Measurements from ENCODE around the gene CNIH1. TPM values are rescaled to one million over a fixed set of nuclear protein-coding genes. Genes with fewer than 3 reads are reported as not detected.

The CNIH1 gene
- total and polyA plus RNA-seq, 4 donors: 44.1 to 145 (median 85.7) TPM

- no peaks in the 10 kb centered on the region for H3K36me3 ChIP-seq (ENCODE audit: control insufficient read depth in 4 of 4, insufficient read depth in 4 of 4, low read length in 4 of 4)
- 94 to 97% methylated on average over 3 of the region's 3 CpGs for WGBS, 2 donors
These were observed 12.1 kb upstream of the CNIH1 start for GRCh38 chr14:54453252-54453651.

GRCh38 chr14:54451961-54452360, 10.8 kb upstream of the CNIH1 start:
- DNase-seq: no peak
- Histone ChIP-seq H3K9ac (ENCODE audit: insufficient read depth in 1 of 2, low read length in 2 of 2) (no peak overlapping the region), H3K4me1 (ENCODE audit: control insufficient read depth in 5 of 5, insufficient read depth in 5 of 5, low read length in 5 of 5) (no peaks in the 10 kb centered on the region), H3K4me3 (no peak overlapping the region), H3K27ac (ENCODE audit: low read depth in 1 of 2, low read length in 1 of 2) (no peak overlapping the region), H3K9me3 (ENCODE audit: control insufficient read depth in 4 of 4, insufficient read depth in 3 of 4, low read length in 3 of 4) (peaks cover 0 to 1% (median 0%) of the 10 kb centered on the region in 4 donors), H3K27me3 (ENCODE audit: control insufficient read depth in 3 of 3, insufficient read depth in 3 of 3, low read length in 2 of 3) (peaks cover 0 to 2% (median 0%) of the 10 kb centered on the region in 3 donors), H3K36me3 (ENCODE audit: control insufficient read depth in 4 of 4, insufficient read depth in 4 of 4, low read length in 4 of 4) (no peaks in the 10 kb centered on the region)
- 75 to 86% methylated on average over 3 of the region's 3 CpGs for WGBS, 2 donors
- no peak for ATAC-seq (ENCODE audit: insufficient read depth, low FRiP score)
- no peak for TF ChIP-seq CTCF (IDR thresholded peaks at IDR 0.05; ENCODE audit: control extremely low read depth, extremely low read depth)

More at GRCh38 chr14:54453252-54453651, 12.1 kb upstream of the CNIH1 start:
- no peak overlapping the region for H3K4me3 ChIP-seq
- DNase-seq (no peak), ATAC-seq (ENCODE audit: insufficient read depth, low FRiP score) (no peak)
- H3K27me3 ChIP-seq (ENCODE audit: control insufficient read depth in 3 of 3, insufficient read depth in 3 of 3, low read length in 2 of 3): no peaks in the 10 kb centered on the region
- H3K9ac ChIP-seq (ENCODE audit: insufficient read depth in 1 of 2, low read length in 2 of 2): no peak overlapping the region
- no peak overlapping the region for H3K27ac ChIP-seq (ENCODE audit: low read depth in 1 of 2, low read length in 1 of 2)
- TF ChIP-seq CTCF (IDR thresholded peaks at IDR 0.05; ENCODE audit: control extremely low read depth, extremely low read depth): no peak
- no peaks in the 10 kb centered on the region for H3K4me1 ChIP-seq (ENCODE audit: control insufficient read depth in 5 of 5, insufficient read depth in 5 of 5, low read length in 5 of 5)
- peaks cover 0 to 1% (median 0%) of the 10 kb centered on the region in 4 donors for H3K9me3 ChIP-seq (ENCODE audit: control insufficient read depth in 4 of 4, insufficient read depth in 3 of 4, low read length in 3 of 4)

GRCh38 chr14:54451121-54451601, 10.0 kb upstream of the CNIH1 start:
- Histone ChIP-seq H3K4me1 (ENCODE audit: control insufficient read depth in 5 of 5, insufficient read depth in 5 of 5, low read length in 5 of 5) (peaks cover 0 to 4% (median 2%) of the 10 kb centered on the region in 5 donors), H3K27ac (ENCODE audit: low read depth in 1 of 2, low read length in 1 of 2) (no peak overlapping the region), H3K4me3 (no peak overlapping the region), H3K9me3 (ENCODE audit: control insufficient read depth in 4 of 4, insufficient read depth in 3 of 4, low read length in 3 of 4) (peaks cover 0 to 1% (median 0%) of the 10 kb centered on the region in 4 donors), H3K27me3 (ENCODE audit: control insufficient read depth in 3 of 3, insufficient read depth in 3 of 3, low read length in 2 of 3) (peaks cover 0 to 2% (median 0%) of the 10 kb centered on the region in 3 donors), H3K36me3 (ENCODE audit: control insufficient read depth in 4 of 4, insufficient read depth in 4 of 4, low read length in 4 of 4) (no peaks in the 10 kb centered on the region), H3K9ac (ENCODE audit: insufficient read depth in 1 of 2, low read length in 2 of 2) (no peak overlapping the region)
- no peak for TF ChIP-seq CTCF (IDR thresholded peaks at IDR 0.05; ENCODE audit: control extremely low read depth, extremely low read depth)
- ATAC-seq (ENCODE audit: insufficient read depth, low FRiP score) (no peak), DNase-seq (no peak)
- WGBS, 2 donors: 84 to 86% methylated on average over 7 of the region's 7 CpGs

GRCh38 chr14:54450535-54450934, 9.4 kb upstream of the CNIH1 start:
- Histone ChIP-seq H3K9me3 (ENCODE audit: control insufficient read depth in 4 of 4, insufficient read depth in 3 of 4, low read length in 3 of 4) (peaks cover 0 to 1% (median 0%) of the 10 kb centered on the region in 4 donors), H3K4me1 (ENCODE audit: control insufficient read depth in 5 of 5, insufficient read depth in 5 of 5, low read length in 5 of 5) (peaks cover 0 to 7% (median 2%) of the 10 kb centered on the region in 5 donors), H3K4me3 (no peak overlapping the region), H3K27ac (ENCODE audit: low read depth in 1 of 2, low read length in 1 of 2) (no peak overlapping the region), H3K27me3 (ENCODE audit: control insufficient read depth in 3 of 3, insufficient read depth in 3 of 3, low read length in 2 of 3) (peaks cover 0 to 2% (median 0%) of the 10 kb centered on the region in 3 donors), H3K9ac (ENCODE audit: insufficient read depth in 1 of 2, low read length in 2 of 2) (no peak overlapping the region), H3K36me3 (ENCODE audit: control insufficient read depth in 4 of 4, insufficient read depth in 4 of 4, low read length in 4 of 4) (no peaks in the 10 kb centered on the region)
- WGBS, 2 donors: 49 to 62% methylated on average over 3 of the region's 3 CpGs
- ATAC-seq (ENCODE audit: insufficient read depth, low FRiP score) (no peak), DNase-seq (no peak)
- no peak for TF ChIP-seq CTCF (IDR thresholded peaks at IDR 0.05; ENCODE audit: control extremely low read depth, extremely low read depth)
